GM12878 (cell line): ENCODE measurements around the gene RECQL. TPM values are rescaled to one million over a fixed set of nuclear protein-coding genes. Genes with fewer than 3 reads are reported as not detected.

Experiments used
- ATAC-seq: fragments of 200-7000 bp; cut with Tn5 transposase; 3 replicates; pipeline ENCODE4 v1.9.1; 2020; ENCODE audit warnings: mild to moderate bottlenecking, moderate library complexity
- BruUV-seq: library from RNA; stranded (reverse); fragments of 400-500 nt; replicated peaks from 2 replicates; lab custom pipeline; 2021; lab: Mats Ljungman, UMichigan
- CTCF ChIA-PET: fragments of 300-600 bp; sonication (Branson Sonifier 250); formaldehyde crosslinking; extraction: SDS; loops from one replicate; lab custom pipeline; 2021; ENCODE audit warnings: inconsistent platforms; lab: Yijun Ruan, JAX
- POLR2A ChIA-PET: fragments of 350-600 bp; formaldehyde crosslinking; extraction: SDS; loops from one replicate; lab custom pipeline; 2021; ENCODE audit warnings: inconsistent platforms; lab: Charles Lee
- RAD21 ChIA-PET: fragments of 300-600 bp; sonication (Branson Sonifier 250); formaldehyde crosslinking; loops from one replicate; lab custom pipeline; 2023; ENCODE audit warnings: antibody characterized with exemption; ENCODE audit not compliant: unreplicated experiment; lab: Charles Lee
- SMC1A ChIA-PET: fragments of 300-600 bp; sonication (Branson Sonifier 250); formaldehyde crosslinking; loops from one replicate; lab custom pipeline; 2023; ENCODE audit not compliant: unreplicated experiment, uncharacterized antibody; lab: Charles Lee
- DNase-seq: peaks from one replicate; pipeline ENCODE4 v3.0.0-alpha.2; 2011; ENCODE audit warnings: low read depth, low spot score
- FAIRE-seq: peaks from 3 replicates; lab custom pipeline; 2011; peaks lifted over from hg19 to GRCh38; lab: Jason Lieb, UNC
- H2AFZ ChIP-seq: 2 replicates; pipeline ENCODE4 v1.6.0; 2011; ENCODE audit warnings: low read depth, low read length, control low read depth; ENCODE audit not compliant: control insufficient read depth
- H3K27ac ChIP-seq: 2 replicates; pipeline ENCODE4 v1.5.1; 2011; ENCODE audit warnings: control low read depth; ENCODE audit not compliant: control insufficient read depth, insufficient read depth
- H3K27me3 ChIP-seq, 2 experiments: replicated peaks in 1 of 2; 2 replicates each; pipeline versions ENCODE4 v1.6.0 to v1.6.1; 2011; ENCODE audit warnings: low read length in 1 of 2; ENCODE audit not compliant: control insufficient read depth in 2 of 2, insufficient read depth in 2 of 2
- H3K36me3 ChIP-seq, 2 experiments: 2 replicates each; pipeline ENCODE4 v1.5.1; 2011; ENCODE audit warnings: low read length in 1 of 2; ENCODE audit not compliant: control insufficient read depth in 2 of 2, insufficient read depth in 2 of 2
- H3K4me1 ChIP-seq: 2 replicates; pipeline ENCODE4 v1.6.1; 2011; ENCODE audit warnings: mild to moderate bottlenecking, low read length, moderate library complexity, mixed read lengths; ENCODE audit not compliant: control insufficient read depth, insufficient read depth
- H3K4me2 ChIP-seq: 2 replicates; pipeline ENCODE4 v1.6.0; 2011; ENCODE audit warnings: control low read depth; ENCODE audit not compliant: control insufficient read depth, insufficient read depth
- H3K4me3 ChIP-seq: fragments of 200-600 bp; sonication (generic); 2 replicates; pipeline ENCODE4 v1.5.1; 2016
- H3K79me2 ChIP-seq: 2 replicates; pipeline ENCODE4 v1.6.0; 2011; ENCODE audit warnings: low read length; ENCODE audit not compliant: control insufficient read depth, insufficient read depth
- H3K9ac ChIP-seq: 2 replicates; pipeline ENCODE4 v1.8.0; 2011; ENCODE audit warnings: low read length, control low read depth, mixed read lengths; ENCODE audit not compliant: control insufficient read depth, insufficient read depth
- H3K9me3 ChIP-seq: replicated peaks from 3 replicates; pipeline ENCODE4 v1.5.1; 2011; ENCODE audit warnings: mild to moderate bottlenecking, low read length; ENCODE audit not compliant: control insufficient read depth, insufficient read depth
- H4K20me1 ChIP-seq: 2 replicates; pipeline ENCODE4 v1.6.0; 2011; ENCODE audit not compliant: control insufficient read depth, insufficient read depth
- CHD1 ChIP-seq: IDR thresholded peaks from 2 replicates; pipeline ENCODE4 v1.6.1; 2012; ENCODE audit warnings: low read depth, low read length, improper control_type of control experiment
- DPF2 ChIP-seq: fragments of 450-650 bp; IDR thresholded peaks from 2 replicates; pipeline ENCODE4 v1.6.1; 2017; ENCODE audit warnings: mild to moderate bottlenecking
- EP300 ChIP-seq, 2 experiments: fragments of 150-350 bp in 1 of 2; IDR thresholded peaks; 2 replicates each; pipeline ENCODE4 v1.6.1; 2011 to 2012; ENCODE audit warnings: low read depth in 2 of 2, low read length in 2 of 2, borderline replicate concordance in 1 of 2, improper control_type of control experiment in 1 of 2, inconsistent platforms in 1 of 2; ENCODE audit not compliant: control insufficient read depth in 1 of 2
- ETV6 ChIP-seq, 2 experiments: fragments of 450-650 bp in 1 of 2; IDR thresholded peaks in 1 of 2; conservative IDR thresholded peaks in 1 of 2; 2 replicates each; pipeline ENCODE4 v1.6.1; 2014; ENCODE audit warnings: antibody characterized with exemption in 1 of 2, borderline replicate concordance in 1 of 2, low read depth in 1 of 2, mild to moderate bottlenecking in 1 of 2, moderate library complexity in 1 of 2
- HDGF ChIP-seq: fragments of 450-650 bp; IDR thresholded peaks from 2 replicates; pipeline ENCODE4 v1.6.1; 2016; ENCODE audit warnings: antibody characterized with exemption
- POU2F2 ChIP-seq: IDR thresholded peaks from 3 replicates; pipeline ENCODE4 v1.6.1; 2011; ENCODE audit warnings: low read depth, mild to moderate bottlenecking, low read length, borderline replicate concordance
- RFX5 ChIP-seq: IDR thresholded peaks from 2 replicates; pipeline ENCODE4 v1.6.1; 2011; ENCODE audit warnings: low read depth, low read length, improper control_type of control experiment
- SIN3A ChIP-seq: IDR thresholded peaks from 2 replicates; pipeline ENCODE4 v1.6.1; 2012; ENCODE audit warnings: low read depth, low read length, improper control_type of control experiment
- TAF1 ChIP-seq: IDR thresholded peaks from 2 replicates; pipeline ENCODE4 v1.6.1; 2011; ENCODE audit warnings: mild to moderate bottlenecking, low read depth, low read length, borderline replicate concordance
- ZNF687 ChIP-seq: fragments of 450-650 bp; IDR thresholded peaks from 2 replicates; pipeline ENCODE4 v1.6.1; 2017; ENCODE audit warnings: mild to moderate bottlenecking, moderate library complexity
- WGBS: methylation state at CpG from one replicate; pipeline ENCODE4 v1.1.6; 2016; ENCODE audit warnings: low lambda C conversion rate; ENCODE audit not compliant: insufficient replicate concordance, insufficient coverage; ENCODE audit errors: missing lambda C conversion rate; 5-methylcytosine and 5-hydroxymethylcytosine counted together
- in situ Hi-C: fragments of 300-500 bp; cut with MboI; formaldehyde crosslinking; loops from 9 replicates; pipeline ENCODE4 v1.14.3; 2018; ENCODE audit warnings: mixed read lengths
- intact Hi-C: fragments of 100-400 bp; cut with micrococcal nuclease; formaldehyde crosslinking; loops from one replicate; pipeline ENCODE4 v1.14.2; 2022; ENCODE audit not compliant: unreplicated experiment
- polyA plus RNA-seq, 11 experiments: library from polyadenylated mRNA; depleted of rRNA in 4 of 11; unstranded in 6 of 11; stranded (reverse) in 5 of 11; fragments of >200 nt; fragmentation: Nextera tagmentation in 4 of 11; fragmentation: Illumina TruSeq in 1 of 11; extraction: Ambion mirVana in 4 of 11; extraction: Trizol in 1 of 11; gene quantifications; 1 replicate in 1 of 11; 2 replicates in 10 of 11; pipeline versions ENCODE4 v1.2.1 to v1.2.3, GENCODE V29; 2011 to 2016; ENCODE audit warnings: inconsistent platforms in 2 of 11, missing spikeins in 2 of 11, low read depth in 1 of 11
- total RNA-seq, 4 experiments: library from RNA; depleted of rRNA in 3 of 4; stranded (reverse); fragments of >200 nt in 3 of 4; fragmentation: Illumina TruSeq in 1 of 4; extraction: Trizol in 1 of 4; gene quantifications; 2 replicates each; pipeline versions ENCODE4 v1.2.1 to v1.2.3, GENCODE V29; 2013 to 2021

RECQL gene
- total and polyA plus RNA-seq, 10 of the 15 experiments (the other 5 are each of a cell fraction or from before 2014, with no cell fraction given) = 47.4 to 130 (median 70.8) TPM

- H3K9me3 ChIP-seq = no peaks in the 10 kb centered on the region
- no peak for TF ChIP-seq CHD1
- TF ChIP-seq HDGF = no peak
- TF ChIP-seq ZNF687 = no peak
- no peak overlapping the region for H3K4me3 ChIP-seq
- ChIA-PET CTCF (no interaction called here), RAD21 (no interaction called here), POLR2A (no interaction called here), SMC1A (no interaction called here)
- in situ Hi-C loops = no loop called here
- BruUV-seq = no TSS peak
- H3K79me2 ChIP-seq = no peaks in the 10 kb centered on the region
- H3K36me3 ChIP-seq = no peaks in the 10 kb centered on the region
- H4K20me1 ChIP-seq = no peaks in the 10 kb centered on the region
- no peak overlapping the region for H3K4me2 ChIP-seq
- H2AFZ ChIP-seq = no peak overlapping the region
- H3K27me3 ChIP-seq = no peaks in the 10 kb centered on the region
- DNase-seq = no peak
- no peak overlapping the region for H3K9ac ChIP-seq
- FAIRE-seq = no peak
- H3K4me1 ChIP-seq = no peaks in the 10 kb centered on the region
- intact Hi-C loops = no loop called here
- 17% methylated on average over 1 of the region's 1 CpG for WGBS
- no peak overlapping the region for H3K27ac ChIP-seq
- ATAC-seq = no peak
Observed at GRCh38 chr12:21547437-21547836, 46.0 kb upstream of the RECQL start.

- ATAC-seq (no peak), FAIRE-seq (no peak), DNase-seq (no peak)
- H4K20me1 ChIP-seq = no peaks in the 10 kb centered on the region
- 0% methylated on average over 1 of the region's 1 CpG for WGBS
- no peaks in the 10 kb centered on the region for H3K9me3 ChIP-seq
- in situ Hi-C loops = no loop called here
- H3K27me3 ChIP-seq = no peaks in the 10 kb centered on the region
- POLR2A ChIA-PET = no interaction called here
- no peak overlapping the region for H3K4me3 ChIP-seq
- no peaks in the 10 kb centered on the region for H3K4me1 ChIP-seq
- SMC1A ChIA-PET = no interaction called here
- RAD21 ChIA-PET = no interaction called here
- H3K9ac ChIP-seq = no peak overlapping the region
- H3K36me3 ChIP-seq = no peaks in the 10 kb centered on the region
- TF ChIP-seq POU2F2 (no peak), RFX5 (no peak), DPF2 (no peak), TAF1 (no peak), ETV6 (conservative IDR thresholded peaks at IDR 0.05 in 1 of 2, IDR thresholded peaks at IDR 0.05 in 1 of 2; ENCODE audit: borderline replicate concordance in 1 of 2, low read depth in 1 of 2) (no peak), SIN3A (no peak), EP300 (IDR thresholded peaks at IDR 0.05; ENCODE audit: borderline replicate concordance in 1 of 2, control insufficient read depth in 1 of 2, low read depth in 2 of 2, low read length in 2 of 2) (no peak)
- intact Hi-C loops = no loop called here
- no peaks in the 10 kb centered on the region for H3K79me2 ChIP-seq
- CTCF ChIA-PET = no interaction called here
- no peak overlapping the region for H3K27ac ChIP-seq
- no peak overlapping the region for H3K4me2 ChIP-seq
- no TSS peak for BruUV-seq
- H2AFZ ChIP-seq = no peak overlapping the region
Observed at GRCh38 chr12:21546716-21547115, 45.3 kb upstream of the RECQL start.
